CD4-positive, alpha-beta T cell (primary cell): ENCODE data around the gene TRIM44. TPM values are rescaled to one million over a fixed set of nuclear protein-coding genes. Genes with fewer than 3 reads are reported as not detected.

Experiments used
- ATAC-seq: fragments of 200-7000 bp; cut with Tn5 transposase; one replicate; pipeline ENCODE4 v1.10.0; 2022; ENCODE audit warnings: mild to moderate bottlenecking; ENCODE audit not compliant: poor library complexity
- CTCF ChIA-PET: fragments of 350-600 bp; sonication (Branson Sonifier 250); formaldehyde crosslinking; loops from one replicate; lab custom pipeline; 2021; ENCODE audit warnings: antibody characterized with exemption, inconsistent platforms; lab: Charles Lee
- POLR2A ChIA-PET: fragments of 350-600 bp; sonication (Branson Sonifier 250); formaldehyde crosslinking; loops from one replicate; lab custom pipeline; 2021; ENCODE audit warnings: antibody characterized with exemption, inconsistent platforms; lab: Charles Lee
- DNase-seq, 14 experiments: peaks; one replicate each; pipeline ENCODE4 v3.0.0-alpha.2; 2013 to 2020; ENCODE audit warnings: mixed read lengths in 2 of 14
- H3K27ac ChIP-seq, 2 donors: one replicate each; pipeline versions ENCODE4 v1.5.1 to v1.7.0; 2013; ENCODE audit warnings: low read length in 2 of 2, low read depth in 1 of 2, mild to moderate bottlenecking in 1 of 2
- H3K27me3 ChIP-seq, 2 experiments: 1 replicate in 1 of 2; 2 replicates in 1 of 2; pipeline versions ENCODE4 v1.6.1 to v1.7.0; 2013; ENCODE audit warnings: low read length in 2 of 2, control low read depth in 1 of 2, mild to moderate bottlenecking in 1 of 2, moderate library complexity in 1 of 2; ENCODE audit not compliant: insufficient read depth in 2 of 2, control insufficient read depth in 1 of 2
- H3K36me3 ChIP-seq: one replicate; pipeline ENCODE4 v1.6.1; 2013; ENCODE audit warnings: low read length, control low read depth; ENCODE audit not compliant: insufficient read depth
- H3K4me1 ChIP-seq: one replicate; pipeline ENCODE4 v1.6.1; 2013; ENCODE audit warnings: low read length, control low read depth; ENCODE audit not compliant: insufficient read depth
- H3K4me3 ChIP-seq: one replicate; pipeline ENCODE4 v1.5.1; 2013; ENCODE audit warnings: mild to moderate bottlenecking, low read length, moderate library complexity
- H3K9me3 ChIP-seq, 2 experiments: 1 replicate in 1 of 2; 2 replicates in 1 of 2; pipeline versions ENCODE4 v1.6.1 to v1.7.0; 2013; ENCODE audit warnings: low read length in 2 of 2, mild to moderate bottlenecking in 2 of 2, control low read depth in 1 of 2, moderate library complexity in 1 of 2; ENCODE audit not compliant: control insufficient read depth in 1 of 2, insufficient read depth in 1 of 2
- H3K27ac Mint-ChIP-seq: one replicate; pipeline ENCODE4 v1.8.0; 2020; ENCODE audit warnings: mixed read lengths
- H3K27me3 Mint-ChIP-seq: one replicate; pipeline ENCODE4 v1.8.0; 2021; ENCODE audit warnings: mixed read lengths
- H3K36me3 Mint-ChIP-seq: one replicate; pipeline ENCODE4 v1.8.0; 2021; ENCODE audit warnings: low read depth, mixed read lengths
- H3K4me1 Mint-ChIP-seq: one replicate; pipeline ENCODE4 v1.8.0; 2021; ENCODE audit warnings: low read depth, mixed read lengths
- H3K4me3 Mint-ChIP-seq: one replicate; pipeline ENCODE4 v1.8.0; 2020; ENCODE audit warnings: mild to moderate bottlenecking, mixed read lengths
- H3K9me3 Mint-ChIP-seq: one replicate; pipeline ENCODE4 v1.8.0; 2020; ENCODE audit warnings: mixed read lengths
- intact Hi-C, 2 experiments: fragments of 100-400 bp; cut with DNase I in 1 of 2; cut with micrococcal nuclease in 1 of 2; formaldehyde crosslinking; loops; one replicate each; pipeline versions ENCODE4 v1.15.1 to v1.9.0; 2023 to 2025; cut with DNase I, micrococcal nuclease
- total RNA-seq, 174 experiments: library from RNA in 2 of 174; stranded (reverse) in 2 of 174; gene quantifications; one replicate each; pipeline ENCODE4 v1.2.3 and lab custom pipeline; 2021 to 2026
- TF ChIP-seq, protein P1 (sequence below): fragments of 200-600 bp; IDR thresholded peaks from one replicate; pipeline ENCODE4 v1.8.0; 2022; ENCODE audit warnings: antibody characterized with exemption, mild to moderate bottlenecking

TRIM44 gene
- total RNA-seq, 2 experiments from 2014 or later, result 32.1 to 36.7 TPM

GRCh38 chr11:35623621-35624168, 38.9 kb upstream of the TRIM44 start:
- Mint-ChIP-seq H3K27ac (no peak overlapping the region), H3K9me3 (no peaks in the 10 kb centered on the region), H3K4me1 (peaks cover 16% of the 10 kb centered on the region), H3K4me3 (no peak overlapping the region), H3K36me3 (no peaks in the 10 kb centered on the region), H3K27me3 (peaks cover 79% of the 10 kb centered on the region)
- peaks cover 23 to 52% of the 10 kb centered on the region in 2 experiments for H3K27me3 ChIP-seq
- CTCF ChIA-PET, result no interaction called here
- no peaks in the 10 kb centered on the region for H3K36me3 ChIP-seq
- ATAC-seq (no peak), DNase-seq (peak in 1 of 14 experiments; percentile 12)
- intact Hi-C loops, result no loop called here
- POLR2A ChIA-PET, result no interaction called here
- TF ChIP-seq, protein P1, sequence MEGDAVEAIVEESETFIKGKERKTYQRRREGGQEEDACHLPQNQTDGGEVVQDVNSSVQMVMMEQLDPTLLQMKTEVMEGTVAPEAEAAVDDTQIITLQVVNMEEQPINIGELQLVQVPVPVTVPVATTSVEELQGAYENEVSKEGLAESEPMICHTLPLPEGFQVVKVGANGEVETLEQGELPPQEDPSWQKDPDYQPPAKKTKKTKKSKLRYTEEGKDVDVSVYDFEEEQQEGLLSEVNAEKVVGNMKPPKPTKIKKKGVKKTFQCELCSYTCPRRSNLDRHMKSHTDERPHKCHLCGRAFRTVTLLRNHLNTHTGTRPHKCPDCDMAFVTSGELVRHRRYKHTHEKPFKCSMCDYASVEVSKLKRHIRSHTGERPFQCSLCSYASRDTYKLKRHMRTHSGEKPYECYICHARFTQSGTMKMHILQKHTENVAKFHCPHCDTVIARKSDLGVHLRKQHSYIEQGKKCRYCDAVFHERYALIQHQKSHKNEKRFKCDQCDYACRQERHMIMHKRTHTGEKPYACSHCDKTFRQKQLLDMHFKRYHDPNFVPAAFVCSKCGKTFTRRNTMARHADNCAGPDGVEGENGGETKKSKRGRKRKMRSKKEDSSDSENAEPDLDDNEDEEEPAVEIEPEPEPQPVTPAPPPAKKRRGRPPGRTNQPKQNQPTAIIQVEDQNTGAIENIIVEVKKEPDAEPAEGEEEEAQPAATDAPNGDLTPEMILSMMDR, result no peak
- H3K9me3 ChIP-seq, result no peaks in the 10 kb centered on the region
- H3K4me3 ChIP-seq, result no peak overlapping the region
- no peak overlapping the region for H3K27ac ChIP-seq
- H3K4me1 ChIP-seq, result peaks cover 12% of the 10 kb centered on the region

DNA sequence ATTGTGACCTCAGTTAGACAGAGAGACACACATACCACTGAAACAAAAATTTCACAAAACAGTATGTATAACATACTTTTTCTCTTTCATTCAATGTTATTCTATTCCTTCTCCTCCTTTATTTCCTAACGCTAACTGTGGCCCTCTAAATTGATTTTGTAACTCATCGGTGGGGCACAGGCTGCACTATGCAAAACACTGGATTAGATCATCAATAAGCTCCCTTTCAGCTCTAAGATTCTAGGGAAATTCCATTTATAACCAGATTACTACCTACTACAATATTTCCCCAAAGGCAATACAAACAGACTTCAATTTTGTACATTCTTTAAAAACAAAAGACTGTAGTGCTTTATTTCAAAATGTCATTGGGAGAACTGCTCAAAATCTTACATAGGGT, 38.3 kb upstream of the TRIM44 start:
- Histone ChIP-seq H3K36me3 (no peaks in the 10 kb centered on the region), H3K4me1 (peaks cover 9% of the 10 kb centered on the region), H3K9me3 (no peaks in the 10 kb centered on the region), H3K4me3 (no peak overlapping the region), H3K27ac (no peak overlapping the region), H3K27me3 (peaks cover 23 to 54% of the 10 kb centered on the region in 2 experiments)
- POLR2A ChIA-PET, result no interaction called here
- DNase-seq (no peak), ATAC-seq (no peak)
- no peak overlapping the region for H3K4me3 Mint-ChIP-seq
- TF ChIP-seq, protein P1, result no peak
- H3K4me1 Mint-ChIP-seq, result peaks cover 16% of the 10 kb centered on the region
- no peaks in the 10 kb centered on the region for H3K36me3 Mint-ChIP-seq
- H3K27ac Mint-ChIP-seq, result no peak overlapping the region
- peaks cover 85% of the 10 kb centered on the region for H3K27me3 Mint-ChIP-seq
- CTCF ChIA-PET, result no interaction called here
- intact Hi-C loops, result no loop called here
- no peaks in the 10 kb centered on the region for H3K9me3 Mint-ChIP-seq

GRCh38 chr11:35624781-35625180, 37.8 kb upstream of the TRIM44 start:
- TF ChIP-seq, protein P1, result no peak
- H3K9me3 Mint-ChIP-seq, result no peaks in the 10 kb centered on the region
- Histone ChIP-seq H3K4me3 (no peak overlapping the region), H3K27ac (no peak overlapping the region), H3K36me3 (no peaks in the 10 kb centered on the region), H3K27me3 (peaks cover 18 to 54% of the 10 kb centered on the region in 2 experiments), H3K4me1 (peaks cover 5% of the 10 kb centered on the region), H3K9me3 (no peaks in the 10 kb centered on the region)
- ATAC-seq (no peak), DNase-seq (no peak)
- H3K27ac Mint-ChIP-seq, result no peak overlapping the region
- H3K36me3 Mint-ChIP-seq, result no peaks in the 10 kb centered on the region
- CTCF ChIA-PET, result no interaction called here
- intact Hi-C loops, result no loop called here
- peaks cover 14% of the 10 kb centered on the region for H3K4me1 Mint-ChIP-seq
- POLR2A ChIA-PET, result no interaction called here
- H3K4me3 Mint-ChIP-seq, result no peak overlapping the region
- peaks cover 89% of the 10 kb centered on the region for H3K27me3 Mint-ChIP-seq
